ENCODE data around the gene SNX15.

SNX15 gene

DNA sequence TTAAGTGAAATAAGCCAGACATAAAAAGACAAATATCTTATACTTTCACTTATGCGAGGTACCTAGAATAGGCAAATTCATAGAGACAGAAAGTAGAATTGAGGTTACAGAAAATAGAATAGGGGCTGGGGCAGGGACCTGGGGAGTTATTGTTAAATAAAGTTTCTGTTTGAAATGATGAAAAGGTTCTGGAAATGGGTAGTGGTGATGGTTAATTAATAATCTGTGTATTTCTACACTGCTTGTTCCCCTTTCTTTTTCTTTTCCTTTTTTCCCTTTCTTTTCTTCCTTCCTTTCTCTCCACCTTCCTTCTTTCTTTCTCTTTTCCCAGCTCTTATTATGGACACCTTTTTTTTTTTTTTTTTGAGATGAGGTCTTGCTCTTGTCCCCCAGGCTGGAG, 28.3 kb downstream of the SNX15 start:
- in situ Hi-C loops (cut with MboI; ENCODE audit: low sequenced_read_pairs), result no loop called here

DNA sequence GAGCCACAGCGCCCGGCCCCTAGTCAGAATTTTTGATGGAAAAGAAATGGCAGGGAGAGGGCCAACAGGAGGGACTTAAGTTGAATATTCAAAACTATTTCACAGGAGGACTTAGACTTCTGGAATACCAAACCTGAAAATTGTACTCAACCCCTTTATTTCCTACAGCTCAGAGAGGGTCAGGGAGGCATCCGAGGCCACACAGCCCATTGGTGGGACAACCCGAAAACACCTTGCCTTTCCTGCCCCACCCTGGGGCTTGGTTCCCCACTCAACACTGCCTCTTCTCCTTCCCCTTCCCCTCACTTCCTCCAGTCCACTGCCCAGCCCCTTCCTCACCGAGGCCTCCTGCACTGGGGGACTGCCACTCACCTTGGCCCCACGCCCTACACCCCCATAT, 29.8 kb downstream of the SNX15 start:
- in situ Hi-C loops (cut with MboI; ENCODE audit: low sequenced_read_pairs), result no loop called here

DNA sequence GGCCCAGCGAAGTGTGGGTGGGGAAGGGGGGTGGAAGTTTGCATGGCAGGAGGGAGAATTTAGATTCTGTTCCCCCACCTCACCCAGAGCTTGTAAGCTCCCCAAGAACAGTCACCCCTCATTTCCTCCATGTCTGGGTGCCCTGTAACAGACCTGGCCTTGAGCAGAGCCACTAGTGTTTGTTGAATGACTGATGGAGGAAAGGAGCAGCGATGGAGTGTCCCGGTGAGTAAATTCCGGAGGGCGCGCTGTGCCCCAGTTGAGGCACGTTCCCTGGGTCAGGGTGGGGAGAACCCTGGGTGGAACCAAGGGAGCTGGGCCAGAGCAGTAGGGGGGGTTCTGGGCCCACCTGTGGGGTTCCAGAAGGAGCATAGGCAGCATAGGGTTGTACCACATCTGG, 30.3 kb downstream of the SNX15 start:
- in situ Hi-C loops (cut with MboI; ENCODE audit: low sequenced_read_pairs), result no loop called here

DNA sequence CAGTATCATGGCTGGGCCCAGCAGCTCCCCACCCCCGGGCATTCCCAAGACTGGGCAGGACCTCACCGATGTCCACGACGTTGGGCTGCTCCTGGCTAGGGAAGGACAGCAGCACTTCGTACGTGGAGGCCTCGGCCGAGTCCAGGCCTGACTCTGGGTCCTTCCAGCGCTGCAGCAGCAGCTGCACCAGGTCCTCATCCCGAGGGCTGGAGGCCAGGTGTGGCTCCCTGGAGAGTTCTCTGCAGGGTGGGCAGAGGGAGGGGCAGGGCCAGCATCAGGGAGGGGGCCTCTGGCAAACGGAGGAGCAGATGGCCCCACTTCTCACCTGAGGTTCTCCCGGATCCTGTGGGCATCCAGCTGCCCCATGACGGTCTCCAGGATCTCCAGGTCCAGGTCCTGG, 30.8 kb downstream of the SNX15 start:
- in situ Hi-C loops (cut with MboI; ENCODE audit: low sequenced_read_pairs), result no loop called here

DNA sequence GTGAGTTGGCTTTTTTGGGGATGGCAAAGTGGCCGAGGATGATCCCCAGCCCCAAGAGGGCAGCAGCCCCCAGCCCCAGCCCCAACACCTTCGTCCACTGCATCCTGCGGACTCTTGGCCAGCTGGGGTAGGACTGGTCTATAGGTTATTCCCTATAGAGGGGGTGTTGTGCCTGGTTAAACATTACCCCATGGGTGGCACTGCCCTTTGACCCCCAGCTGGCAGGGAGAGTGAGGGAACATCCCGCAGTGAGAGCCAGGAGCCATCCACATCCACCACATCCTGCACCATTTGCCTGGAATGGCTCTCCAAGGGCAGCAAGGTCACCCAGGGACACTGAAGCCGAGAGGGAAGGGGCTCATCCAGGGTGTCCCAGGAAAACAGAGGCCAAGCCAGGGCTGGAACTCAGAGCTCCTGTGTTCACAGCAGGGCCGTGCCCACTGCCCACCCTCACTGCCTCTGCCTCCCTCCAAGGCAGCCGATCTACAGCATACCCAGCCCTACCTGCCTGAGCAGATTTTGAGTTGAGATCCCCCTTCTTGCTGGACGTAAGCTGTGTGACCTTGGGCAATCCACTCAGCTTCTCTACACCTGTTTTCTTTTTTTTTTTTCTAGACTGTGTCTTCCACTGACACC, 31.3 kb downstream of the SNX15 start, which contains the start of gene NAALADL1:
Gene NAALADL1 (minus strand): TSS at position 135 of the 636 bp plus-strand sequence. CDS start 32 bp downstream, at position 103.
- in situ Hi-C loops (cut with MboI; ENCODE audit: low sequenced_read_pairs), result no loop called here

DNA sequence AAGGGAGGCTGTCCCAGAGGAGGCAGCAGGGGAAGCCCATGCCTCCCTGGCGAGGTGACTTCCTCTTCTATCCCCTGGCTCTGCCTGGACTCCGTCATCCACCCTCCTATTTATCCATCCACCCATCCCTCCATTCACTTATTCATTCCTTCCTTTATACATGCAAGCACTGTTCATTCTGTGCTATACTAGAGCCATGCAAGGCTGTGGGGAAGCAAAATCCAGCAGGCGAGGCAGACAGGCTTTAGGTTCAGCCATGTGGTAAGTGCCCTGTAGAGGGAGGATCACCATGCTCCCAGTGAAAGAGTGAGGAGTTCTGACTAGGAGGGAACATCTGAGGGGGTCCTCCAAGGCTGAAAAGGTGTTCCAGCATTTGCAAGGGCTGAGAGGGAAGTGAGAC, 32.3 kb downstream of the SNX15 start:
- in situ Hi-C loops (cut with MboI; ENCODE audit: low sequenced_read_pairs), result no loop called here

DNA sequence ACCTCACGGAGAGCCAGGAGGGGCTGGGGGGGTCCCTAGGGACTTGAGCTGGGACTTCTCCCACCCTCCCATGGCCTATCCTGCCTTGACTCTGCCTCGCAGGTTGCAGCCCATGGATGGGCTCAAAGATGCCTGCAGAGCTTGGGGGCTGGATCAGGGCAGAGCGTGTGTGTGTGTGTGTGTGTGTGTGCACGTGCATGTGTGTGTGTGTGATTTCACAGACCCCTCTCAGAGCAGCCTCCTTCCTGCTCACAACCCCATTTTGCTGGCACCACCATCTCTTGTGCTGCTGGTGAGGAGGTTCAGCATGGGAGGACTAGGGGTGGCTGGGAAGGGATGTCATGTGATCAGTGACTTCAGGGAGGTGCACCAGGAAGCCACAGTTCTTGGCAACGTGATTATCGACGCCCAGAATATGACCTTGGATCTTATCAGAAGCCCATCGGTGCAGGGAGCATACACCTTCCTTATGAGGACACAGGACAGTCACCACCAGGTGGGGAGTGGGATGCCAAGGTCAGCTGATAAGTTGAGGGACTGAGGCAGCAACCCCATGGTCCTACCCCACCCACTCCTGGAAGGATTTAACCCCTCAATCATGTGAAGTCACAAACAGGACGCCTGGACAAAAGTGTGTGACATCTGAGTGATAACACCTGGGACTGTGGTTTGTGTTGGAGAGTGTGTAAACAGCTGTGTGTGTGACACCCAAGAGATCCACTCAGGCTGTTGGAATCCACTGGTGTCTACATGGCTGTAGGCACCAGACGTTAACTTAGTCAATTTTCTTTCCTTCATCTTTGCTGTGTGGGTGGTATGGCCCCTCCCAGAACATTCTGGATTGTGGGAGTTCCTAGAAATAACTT, 33.0 kb downstream of the SNX15 start:
- in situ Hi-C loops (cut with MboI; ENCODE audit: low sequenced_read_pairs), result no loop called here

DNA sequence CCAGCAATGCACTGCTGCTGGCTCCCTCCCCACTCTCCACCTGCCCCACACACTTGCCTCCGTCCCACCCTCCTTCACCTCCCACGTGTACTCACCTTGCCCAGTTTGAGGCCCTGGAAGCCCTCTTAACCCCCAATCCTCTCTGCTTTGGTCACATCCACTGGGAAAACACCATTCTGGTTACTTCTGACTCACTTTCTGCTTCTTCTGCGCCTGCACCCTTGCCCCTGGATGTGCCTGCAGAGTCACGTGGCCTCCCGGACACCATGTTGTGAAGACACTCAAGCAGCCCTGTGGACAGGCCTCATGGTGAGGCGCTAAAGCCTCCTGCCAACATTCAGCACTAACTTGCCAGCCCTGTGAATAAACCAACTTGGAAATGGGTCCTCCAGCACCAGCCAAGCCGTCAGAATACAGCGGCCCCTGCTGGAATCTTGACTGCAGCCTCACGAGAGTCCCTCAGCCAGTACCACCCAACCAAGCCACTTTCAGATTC, 33.7 kb downstream of the SNX15 start:
- in situ Hi-C loops (cut with MboI; ENCODE audit: low sequenced_read_pairs), result no loop called here

DNA sequence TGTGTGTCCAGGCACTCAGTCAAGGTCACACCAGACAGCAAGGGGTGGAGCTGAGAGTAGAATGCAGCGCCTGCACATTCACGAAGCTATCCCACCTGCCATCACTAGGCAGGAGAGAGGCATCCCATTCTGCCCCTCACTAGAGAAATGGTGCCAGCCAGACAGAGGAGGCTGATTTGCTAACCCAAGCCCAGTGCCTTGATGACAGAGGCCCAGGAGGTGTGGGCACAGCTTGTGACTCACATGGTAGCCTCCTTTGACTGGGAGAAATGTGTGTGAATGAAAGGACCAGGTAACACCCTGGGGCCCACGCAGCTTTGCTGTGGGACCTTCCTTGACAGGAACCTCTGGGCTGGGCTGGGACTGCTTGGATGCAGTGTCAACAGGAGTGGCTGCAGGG, 36.3 kb downstream of the SNX15 start:
- in situ Hi-C loops (cut with MboI; ENCODE audit: low sequenced_read_pairs), result no loop called here

DNA sequence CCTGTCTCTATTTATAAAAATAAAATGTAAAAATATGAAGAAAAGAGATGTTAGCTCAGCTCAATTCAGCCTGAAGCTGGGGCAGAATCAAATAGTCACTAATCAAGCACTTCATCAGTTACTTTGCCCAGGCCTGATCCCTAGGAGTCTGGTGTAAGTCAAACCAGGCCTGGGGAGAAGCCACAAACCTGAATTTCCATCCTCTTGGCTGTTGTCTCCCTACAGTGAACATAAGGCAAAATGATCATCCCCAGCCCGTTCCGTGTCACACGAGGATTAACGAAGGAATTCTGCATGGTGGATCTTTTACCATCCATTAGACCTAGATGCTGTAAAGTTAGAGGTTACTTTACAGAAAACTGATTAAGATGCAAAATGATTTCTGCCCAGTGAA, 37.6 kb downstream of the SNX15 start:
- in situ Hi-C loops (cut with MboI; ENCODE audit: low sequenced_read_pairs), result no loop called here

DNA sequence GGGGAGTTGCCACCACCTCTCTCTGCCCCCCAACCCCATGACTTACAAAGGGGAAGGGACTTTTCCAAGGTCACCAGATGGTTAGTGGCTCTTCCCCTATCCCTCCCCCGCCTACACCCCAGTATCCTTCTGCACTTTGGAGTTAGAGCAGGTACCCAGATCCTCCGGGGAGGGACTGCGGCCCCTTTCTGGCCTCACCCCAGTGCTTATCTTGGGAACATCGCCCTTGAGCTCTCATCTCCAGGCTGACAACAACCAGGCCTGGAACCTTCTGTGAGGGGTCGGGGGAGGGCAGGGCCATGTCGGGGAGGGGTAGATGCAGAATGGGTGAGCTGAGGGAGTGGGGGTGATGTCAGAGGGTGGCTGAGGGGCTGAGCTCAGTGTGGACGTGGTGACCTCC, 38.6 kb downstream of the SNX15 start:
- in situ Hi-C loops (cut with MboI; ENCODE audit: low sequenced_read_pairs), result no loop called here

DNA sequence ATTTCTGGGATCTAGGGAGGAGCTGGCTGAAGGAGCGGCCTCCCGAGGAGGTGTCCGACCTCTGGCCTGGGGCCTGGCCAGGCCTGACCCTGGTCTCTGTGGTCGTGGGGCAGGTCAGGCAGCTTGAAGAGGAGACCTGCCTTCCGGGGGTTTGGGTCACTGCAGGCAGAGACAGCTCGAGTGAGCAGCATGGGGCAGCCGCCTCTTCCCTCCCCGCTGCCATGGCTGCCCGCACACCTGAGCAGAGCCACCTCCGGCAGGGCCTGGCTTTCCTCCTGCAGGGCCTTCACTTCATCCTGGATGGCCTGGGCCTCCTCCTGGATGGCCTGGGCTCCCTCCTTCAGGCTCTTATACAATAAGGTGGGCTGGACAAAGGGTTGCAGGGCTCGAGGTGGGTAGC, 39.1 kb downstream of the SNX15 start:
- in situ Hi-C loops (cut with MboI; ENCODE audit: low sequenced_read_pairs), result no loop called here

DNA sequence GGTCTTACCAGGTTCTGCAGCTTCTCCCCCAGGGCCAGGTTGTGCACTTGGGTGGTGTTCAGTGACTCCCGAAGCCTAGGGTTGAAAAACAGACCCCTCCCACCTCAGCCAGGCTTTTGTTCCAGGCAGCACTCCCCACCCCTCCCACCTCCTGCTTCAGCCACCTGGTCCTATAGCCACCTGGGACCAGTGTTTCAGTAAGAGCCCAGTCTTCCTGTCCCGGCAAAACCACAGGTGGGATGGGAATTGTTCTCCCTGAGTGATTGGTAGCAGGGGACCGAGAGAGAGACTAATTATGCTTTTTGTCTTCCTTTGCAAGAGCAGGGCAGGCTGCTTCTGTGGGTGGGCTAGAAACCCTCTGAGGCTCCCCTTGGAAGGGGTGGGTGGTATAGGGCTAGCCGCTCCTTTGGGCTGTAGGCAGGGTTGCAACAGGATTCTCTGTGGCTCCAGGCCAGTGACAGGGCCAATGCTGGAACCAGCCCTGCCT, 39.6 kb downstream of the SNX15 start:
- in situ Hi-C loops (cut with MboI; ENCODE audit: low sequenced_read_pairs), result no loop called here

DNA sequence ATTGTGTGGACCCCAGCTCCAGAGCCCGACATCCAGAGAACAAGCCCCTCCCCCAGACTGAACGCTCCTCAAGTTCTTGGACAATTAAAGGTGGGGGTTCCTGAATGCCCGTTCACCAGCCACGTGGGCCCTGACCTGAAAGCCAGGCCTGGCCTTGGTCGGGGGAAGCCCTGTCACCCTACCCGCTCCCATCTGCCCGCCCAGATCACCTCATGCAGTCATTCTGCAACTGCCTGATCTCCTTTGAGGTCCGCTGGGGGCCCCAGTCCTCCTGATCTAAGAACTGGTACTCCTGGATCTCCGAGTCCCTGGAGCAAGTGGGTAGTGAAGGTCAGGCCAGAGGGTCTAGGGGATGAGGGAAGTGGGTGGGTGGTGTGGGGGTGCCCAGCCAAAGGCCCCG, 40.2 kb downstream of the SNX15 start:
- in situ Hi-C loops (cut with MboI; ENCODE audit: low sequenced_read_pairs), result no loop called here

DNA sequence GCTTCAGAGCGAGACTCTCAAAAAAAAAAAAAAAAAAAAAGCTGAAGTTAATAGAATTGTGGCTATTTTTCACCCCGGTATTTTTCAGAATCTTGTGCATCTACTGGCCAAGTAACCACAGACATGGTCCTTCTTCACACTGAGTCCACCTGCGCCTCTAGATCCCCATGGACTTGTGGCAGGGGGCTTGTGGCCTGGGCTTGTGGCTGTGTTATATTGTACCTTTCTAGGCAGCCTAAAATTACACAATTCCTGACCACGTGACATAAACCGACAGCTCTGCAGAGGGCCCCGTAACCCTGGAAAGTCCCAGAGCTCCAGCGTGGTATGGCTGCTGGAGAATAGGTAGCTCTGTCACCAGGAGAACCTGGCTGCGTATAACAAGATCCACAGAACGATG, 42.0 kb downstream of the SNX15 start:
- in situ Hi-C loops (cut with MboI; ENCODE audit: low sequenced_read_pairs), result no loop called here

DNA sequence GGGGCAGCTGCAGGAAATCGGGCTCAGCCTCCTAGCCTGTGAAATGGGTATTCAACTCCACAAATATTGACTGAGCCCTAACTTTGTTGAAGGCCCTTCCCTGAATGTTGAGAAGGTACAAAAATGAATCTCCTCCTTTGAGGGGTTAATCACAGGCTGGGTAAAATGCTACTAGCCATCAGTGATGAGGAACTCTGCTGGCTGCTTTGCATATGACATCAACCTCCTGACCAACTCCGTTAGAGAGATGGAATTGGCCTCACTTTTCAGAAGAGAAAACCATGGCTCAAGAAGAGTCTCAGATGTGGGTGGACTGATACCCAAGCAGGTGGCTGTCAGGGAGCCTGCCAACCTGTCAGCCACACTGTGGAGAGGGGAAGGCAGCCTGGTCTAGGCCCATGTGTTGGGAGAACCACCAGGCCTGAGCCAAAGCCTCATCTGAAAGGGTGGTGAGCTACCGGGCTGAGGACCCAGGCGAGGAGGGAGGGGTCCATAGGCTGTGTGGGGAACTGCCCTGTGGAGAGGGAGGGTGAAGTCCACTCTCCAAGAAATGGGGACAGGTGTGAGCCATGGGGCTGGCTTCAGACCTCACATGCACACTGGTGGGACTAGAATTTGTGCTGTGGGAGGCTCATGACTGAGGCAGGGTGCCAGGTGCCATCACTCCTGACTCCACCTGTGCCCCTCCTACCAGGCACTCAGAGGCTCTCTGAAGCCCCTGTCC, 44.8 kb downstream of the SNX15 start:
- in situ Hi-C loops (cut with MboI; ENCODE audit: low sequenced_read_pairs), result no loop called here

DNA sequence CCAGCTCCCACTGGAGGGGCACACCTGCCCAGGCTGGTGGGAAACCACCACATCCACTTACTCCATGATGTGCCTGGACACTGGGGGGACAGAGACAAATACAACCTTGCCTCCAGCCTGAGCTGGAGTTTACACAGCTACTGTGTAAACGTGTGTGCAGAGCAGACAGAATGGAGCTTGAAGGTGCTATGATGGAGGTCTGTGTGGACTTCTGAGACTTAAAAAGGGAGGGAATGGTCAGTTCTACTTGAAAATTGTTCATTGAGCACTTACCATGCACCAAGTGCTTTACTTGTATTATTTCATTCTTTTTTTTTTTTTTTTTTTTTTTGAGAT, 45.4 kb downstream of the SNX15 start:
- in situ Hi-C loops (cut with MboI; ENCODE audit: low sequenced_read_pairs), result no loop called here

DNA sequence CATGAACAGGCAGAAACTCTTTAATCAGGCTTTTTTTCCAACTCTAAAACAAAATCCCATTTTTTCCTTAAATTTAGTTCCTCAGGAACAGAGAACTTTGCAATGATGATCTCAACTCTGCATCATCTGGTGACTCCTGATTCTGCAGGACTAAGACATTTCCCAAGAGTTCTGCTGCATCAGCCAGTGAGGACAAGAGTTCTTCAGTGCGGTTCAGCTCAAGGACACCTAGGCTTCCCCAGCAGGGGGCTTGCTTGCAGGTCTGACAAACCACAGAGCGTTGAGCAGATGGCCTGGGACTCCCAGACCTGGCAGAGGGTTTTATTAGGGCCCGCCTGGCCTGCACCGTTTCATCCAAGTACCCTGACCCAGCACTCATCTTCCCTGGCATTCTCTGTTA, 50.2 kb downstream of the SNX15 start:
- in situ Hi-C loops (cut with MboI; ENCODE audit: low sequenced_read_pairs), result no loop called here

DNA sequence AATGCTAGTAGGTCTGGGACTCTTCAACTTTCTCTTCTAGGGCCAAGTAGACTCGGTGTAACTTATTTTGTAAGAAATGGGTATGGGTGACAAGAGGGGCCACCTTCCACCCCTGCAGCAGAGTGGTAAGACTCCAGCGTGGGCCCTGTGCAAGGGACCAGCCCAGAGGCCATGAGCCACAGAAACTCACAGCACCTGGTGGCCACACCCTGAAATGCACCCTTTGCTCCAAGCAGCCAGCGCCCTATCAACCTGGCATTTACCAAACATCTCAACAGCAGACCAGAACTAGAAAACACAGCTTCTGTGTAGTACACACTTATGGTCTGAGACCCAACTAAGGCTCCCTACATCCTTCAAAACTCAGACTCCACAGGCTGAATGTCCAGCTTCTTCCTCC, 50.9 kb downstream of the SNX15 start:
- in situ Hi-C loops (cut with MboI; ENCODE audit: low sequenced_read_pairs), result no loop called here

DNA sequence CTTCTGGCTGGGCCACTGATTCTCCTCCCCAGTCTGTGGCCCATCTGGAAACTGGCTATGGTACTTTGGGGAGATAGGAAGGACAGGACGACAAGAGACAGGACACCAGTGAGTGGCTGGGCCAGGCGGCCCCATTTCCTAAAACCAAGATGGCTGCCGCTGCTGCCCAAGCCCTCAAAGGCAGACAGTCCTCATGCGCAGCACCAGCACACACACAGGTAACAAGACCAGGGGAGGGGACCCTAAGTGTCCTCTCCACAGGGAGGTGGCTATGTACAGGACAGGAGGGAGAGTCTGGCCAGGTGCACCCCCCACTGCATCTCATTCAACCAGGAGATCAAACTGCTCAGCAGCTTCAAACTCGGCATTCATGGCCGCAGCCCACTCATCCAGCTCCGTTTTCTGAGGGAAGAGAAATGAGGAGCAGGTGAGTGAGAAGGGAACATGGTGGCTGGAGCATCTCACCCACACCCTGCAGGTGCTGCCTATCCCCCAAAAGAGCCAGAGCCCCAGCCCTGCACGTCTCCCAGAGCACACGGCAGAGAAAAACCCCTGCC, 51.6 kb downstream of the SNX15 start:
- in situ Hi-C loops (cut with MboI; ENCODE audit: low sequenced_read_pairs), result no loop called here

DNA sequence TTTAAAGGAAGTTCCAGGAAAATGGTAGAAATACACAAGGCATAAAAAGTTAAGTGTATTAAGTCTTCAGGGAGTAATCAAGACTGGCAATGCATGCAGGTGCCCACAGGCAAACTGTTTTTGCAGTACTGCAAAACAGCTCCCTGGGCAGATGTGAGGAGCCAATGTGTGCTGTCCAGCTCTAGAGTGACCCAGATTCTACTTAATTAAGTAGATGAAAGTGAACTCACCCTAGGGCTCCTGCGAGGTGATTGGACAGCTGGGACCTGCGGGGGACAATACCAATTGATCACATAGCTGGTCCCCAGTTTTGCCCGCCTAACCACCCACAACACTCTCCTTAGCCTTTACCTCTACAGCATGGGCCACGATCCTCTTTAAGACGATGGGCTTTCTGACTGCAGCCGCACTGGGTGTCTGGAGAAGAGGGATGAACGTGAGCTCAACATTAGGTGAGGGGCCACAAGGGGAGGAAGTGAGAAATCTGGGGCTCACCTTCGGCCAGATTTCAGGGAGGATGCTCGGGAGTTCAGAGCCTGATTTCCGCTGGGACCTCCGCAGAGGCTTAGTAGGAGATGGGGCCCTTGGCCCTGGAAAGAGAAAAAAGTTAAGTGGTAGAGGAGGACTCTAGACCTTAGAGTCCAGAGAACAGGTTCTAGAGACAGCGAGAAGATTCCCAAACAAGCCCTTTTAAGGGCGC, 56.0 kb downstream of the SNX15 start:
- in situ Hi-C loops (cut with MboI; ENCODE audit: low sequenced_read_pairs), result loop anchor here (5.0 kb wide), 1 partner anchor 56 kb away; the partner anchor contains the start of gene SNX15
